GM19043 (cell line): Measurements from ENCODE around the gene PLSCR1.
"Not testable (repeated sequence)": the region's sequence is repeated elsewhere in the genome, so short reads cannot be mapped to it uniquely, and the experiment has no call there.

Experiments
- ATAC-seq: cut with Tn5 transposase; IDR thresholded peaks from one replicate; pipeline ENCODE4 v1.9.1; 2021; ENCODE audit warnings: low read depth; ENCODE audit not compliant: unreplicated experiment

Gene PLSCR1

DNA sequence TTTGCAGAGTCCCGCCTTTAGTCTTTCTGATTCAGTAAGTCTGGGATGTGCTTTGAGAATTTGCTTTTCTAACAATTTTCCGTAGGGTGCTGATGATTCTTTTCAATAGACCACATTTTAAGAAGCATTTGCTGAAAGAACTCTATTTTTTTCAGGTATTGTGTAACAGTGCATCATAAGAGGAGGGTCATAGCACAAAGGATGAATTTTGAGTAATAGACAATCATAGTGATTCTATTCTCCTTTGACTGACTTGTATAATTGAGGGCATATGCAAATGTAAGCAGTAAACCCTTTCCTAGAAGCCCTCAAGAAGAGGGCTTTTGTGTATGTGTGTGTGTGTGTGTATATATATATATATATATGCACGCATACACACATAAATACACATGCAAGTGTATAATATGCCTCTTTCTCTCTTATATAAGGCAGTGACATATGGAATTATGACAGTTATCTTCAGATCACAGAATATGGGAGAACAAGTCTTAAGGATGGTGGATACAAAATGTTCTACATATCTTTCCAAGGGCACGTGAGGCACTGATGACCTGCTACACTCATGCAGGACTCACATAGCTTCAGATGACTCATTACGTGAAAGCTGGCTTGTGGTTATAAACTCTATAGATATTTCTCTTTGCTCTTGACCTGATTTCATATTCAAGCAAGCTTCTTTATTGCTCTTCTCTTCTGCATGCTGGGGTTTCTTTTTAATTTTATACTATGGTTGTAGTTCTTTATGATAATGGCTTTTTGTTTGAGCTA lies 6.5 kb upstream of the PLSCR1 start:
- ATAC-seq: peak; percentile 90

- ATAC-seq: no peak
Measured at GRCh38 chr3:146550070-146550615, 5.7 kb upstream of the PLSCR1 start.

DNA sequence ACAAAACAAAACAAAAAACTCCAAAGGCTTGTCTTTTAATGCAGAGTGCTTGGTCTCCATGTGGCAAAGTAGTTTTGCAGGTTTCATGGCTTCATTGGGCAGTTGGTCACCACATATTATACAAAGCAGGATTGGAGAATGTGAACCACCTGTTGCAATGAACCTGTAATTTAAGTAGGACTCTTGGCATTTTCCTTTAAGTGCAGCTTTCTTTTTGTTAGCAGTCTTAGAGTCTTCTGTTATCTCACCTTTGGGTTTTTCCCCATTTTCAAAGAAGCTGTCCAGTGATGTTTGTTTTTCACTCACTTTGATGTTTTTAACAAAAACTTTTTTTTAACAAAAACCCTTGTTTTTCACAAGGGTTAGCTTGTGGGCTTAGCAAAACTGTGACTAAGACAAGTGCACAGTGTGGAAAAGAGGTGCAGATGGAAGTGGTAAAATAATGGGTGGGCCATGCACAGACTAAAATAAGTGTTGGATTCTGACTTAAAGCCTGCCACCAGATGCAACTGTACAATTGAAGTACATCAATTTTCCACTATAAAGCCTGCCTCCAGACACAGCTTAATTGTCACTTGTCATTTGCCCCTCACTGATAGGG lies 2.9 kb upstream of the PLSCR1 start:
- ATAC-seq: no peak

- no peak for ATAC-seq
Measured at GRCh38 chr3:146546366-146546965, 2.1 kb upstream of the PLSCR1 start.

GRCh38 chr3:146544929-146545528 lies 622 bp upstream of the PLSCR1 start:
- no peak for ATAC-seq

- peak; percentile 5 for ATAC-seq
Measured at GRCh38 chr3:146543461-146544001, 876 bp downstream of the PLSCR1 start.

DNA sequence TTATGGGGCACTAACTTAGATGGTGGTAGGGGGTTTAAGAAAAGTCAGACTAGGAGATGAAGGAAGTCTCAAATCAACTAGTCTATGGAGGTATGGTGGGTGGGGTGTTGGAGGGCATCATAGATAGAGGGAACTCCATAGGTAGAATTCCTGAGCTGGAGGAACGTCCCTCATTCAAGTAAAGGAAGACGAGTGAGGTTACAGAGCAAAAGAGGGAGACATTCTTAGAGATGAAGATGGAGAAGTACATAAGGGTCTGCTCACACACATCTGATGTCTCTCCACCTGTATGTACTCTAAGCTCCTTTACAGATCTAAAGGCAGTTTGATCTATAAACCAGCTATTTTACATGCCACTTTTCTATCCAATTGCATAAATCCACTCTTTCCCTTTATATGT lies 1.4 kb downstream of the PLSCR1 start:
- ATAC-seq: no peak

- no peak for ATAC-seq
Measured at GRCh38 chr3:146542179-146542578, 2.2 kb downstream of the PLSCR1 start.

DNA sequence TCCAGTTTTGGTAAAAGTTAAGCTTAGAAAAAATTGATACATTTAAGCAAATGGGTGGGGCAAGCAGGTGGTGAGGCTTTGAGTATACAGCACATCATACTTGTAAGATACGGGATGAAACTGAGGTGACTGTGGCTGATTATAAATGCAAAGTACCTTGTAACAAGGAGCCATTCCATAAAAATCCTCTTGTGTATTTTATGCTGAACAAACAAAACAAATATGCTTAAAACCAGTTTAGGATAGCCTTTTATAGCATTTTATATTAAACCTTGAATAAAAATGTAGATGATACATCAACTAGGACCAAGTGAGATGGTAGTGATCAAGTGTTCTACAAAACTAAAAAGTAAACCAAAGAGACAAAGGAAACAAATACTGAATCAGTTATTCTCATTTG lies 3.4 kb downstream of the PLSCR1 start:
- ATAC-seq: no peak

DNA sequence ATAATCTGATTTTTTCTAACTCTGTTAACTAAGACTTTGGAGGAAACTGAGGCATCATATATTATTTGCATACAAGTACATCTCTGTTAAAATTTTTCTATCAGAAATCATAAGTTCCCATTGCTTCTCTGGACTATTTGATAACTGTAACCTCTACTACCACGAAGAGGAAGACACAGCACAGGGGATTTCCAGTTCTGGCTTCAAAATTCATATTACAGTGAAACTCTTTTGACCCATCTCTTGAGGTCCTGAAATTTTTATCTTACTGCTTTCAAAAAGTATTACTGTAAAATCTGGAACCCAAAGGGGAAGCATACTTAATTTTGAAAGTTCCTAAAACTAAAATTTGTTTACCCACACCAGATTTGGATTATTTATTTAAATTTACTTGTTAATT lies 4.2 kb downstream of the PLSCR1 start:
- no peak for ATAC-seq

GRCh38 chr3:146539315-146539714 lies 5.1 kb downstream of the PLSCR1 start:
- ATAC-seq: no peak

DNA sequence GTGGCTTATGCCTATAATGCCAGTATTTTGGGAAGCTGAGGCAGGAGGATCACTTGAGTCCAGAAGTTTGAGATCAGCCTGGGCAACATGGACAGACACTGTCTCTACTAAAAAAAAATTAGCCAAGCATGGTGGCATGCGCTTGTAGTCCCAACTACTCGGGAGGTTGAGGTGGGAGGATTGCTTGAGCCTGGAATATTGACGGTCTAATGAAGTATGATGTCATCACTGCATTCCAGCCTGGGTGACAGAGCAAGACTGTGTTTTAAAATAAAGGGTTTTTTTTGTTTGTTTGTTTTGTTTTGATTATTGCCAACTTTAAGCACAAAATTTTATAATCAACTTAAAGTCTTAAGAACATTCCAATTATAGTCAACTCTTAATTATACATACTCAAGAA lies 6.8 kb downstream of the PLSCR1 start:
- no peak for ATAC-seq

GRCh38 chr3:146536681-146537080 lies 7.7 kb downstream of the PLSCR1 start:
- no peak for ATAC-seq

GRCh38 chr3:146532406-146532805 lies 12.0 kb downstream of the PLSCR1 start:
- ATAC-seq: no peak

DNA sequence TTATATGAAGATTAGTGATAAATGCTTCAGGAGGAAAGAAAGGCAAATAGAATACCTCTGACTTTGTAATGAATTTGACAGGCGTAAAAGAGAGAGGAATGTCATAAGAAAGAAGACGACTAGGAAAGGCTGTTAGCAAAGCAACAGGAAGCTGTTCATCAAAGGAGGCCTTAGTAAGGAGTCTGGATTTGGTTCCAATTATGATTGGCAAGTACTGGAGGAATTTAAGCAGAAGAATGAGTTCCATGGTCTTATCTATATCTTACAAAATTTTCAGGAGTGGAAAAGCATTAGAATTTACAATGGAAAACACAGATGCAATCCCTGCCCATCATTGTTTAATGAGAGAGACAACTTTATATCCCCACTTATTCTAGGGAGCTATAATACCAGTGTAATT lies 13.8 kb downstream of the PLSCR1 start:
- ATAC-seq: no peak

GRCh38 chr3:146529021-146529420 lies 15.4 kb downstream of the PLSCR1 start:
- ATAC-seq: no peak

DNA sequence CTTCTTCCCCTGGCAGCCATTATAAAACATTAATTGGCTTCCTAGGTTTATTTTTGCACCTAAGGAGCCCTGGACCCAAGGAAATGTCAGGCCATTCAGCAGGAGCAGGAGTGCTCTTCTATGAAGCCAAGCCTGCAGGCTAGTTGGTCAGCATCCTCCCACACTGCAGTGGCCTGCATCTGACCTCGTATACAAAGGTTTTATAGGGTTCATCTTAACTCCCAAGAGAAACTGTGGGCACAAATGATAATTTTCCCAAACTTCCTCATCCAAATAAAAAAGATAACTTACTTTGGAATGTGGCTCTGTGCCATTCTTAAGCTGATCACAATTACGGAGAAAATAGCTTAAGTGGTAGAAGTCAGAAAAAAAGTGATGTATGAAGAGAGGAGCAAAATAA lies 19.4 kb downstream of the PLSCR1 start:
- ATAC-seq: no peak

- ATAC-seq: no peak
Measured at GRCh38 chr3:146523531-146523930, 20.9 kb downstream of the PLSCR1 start.

DNA sequence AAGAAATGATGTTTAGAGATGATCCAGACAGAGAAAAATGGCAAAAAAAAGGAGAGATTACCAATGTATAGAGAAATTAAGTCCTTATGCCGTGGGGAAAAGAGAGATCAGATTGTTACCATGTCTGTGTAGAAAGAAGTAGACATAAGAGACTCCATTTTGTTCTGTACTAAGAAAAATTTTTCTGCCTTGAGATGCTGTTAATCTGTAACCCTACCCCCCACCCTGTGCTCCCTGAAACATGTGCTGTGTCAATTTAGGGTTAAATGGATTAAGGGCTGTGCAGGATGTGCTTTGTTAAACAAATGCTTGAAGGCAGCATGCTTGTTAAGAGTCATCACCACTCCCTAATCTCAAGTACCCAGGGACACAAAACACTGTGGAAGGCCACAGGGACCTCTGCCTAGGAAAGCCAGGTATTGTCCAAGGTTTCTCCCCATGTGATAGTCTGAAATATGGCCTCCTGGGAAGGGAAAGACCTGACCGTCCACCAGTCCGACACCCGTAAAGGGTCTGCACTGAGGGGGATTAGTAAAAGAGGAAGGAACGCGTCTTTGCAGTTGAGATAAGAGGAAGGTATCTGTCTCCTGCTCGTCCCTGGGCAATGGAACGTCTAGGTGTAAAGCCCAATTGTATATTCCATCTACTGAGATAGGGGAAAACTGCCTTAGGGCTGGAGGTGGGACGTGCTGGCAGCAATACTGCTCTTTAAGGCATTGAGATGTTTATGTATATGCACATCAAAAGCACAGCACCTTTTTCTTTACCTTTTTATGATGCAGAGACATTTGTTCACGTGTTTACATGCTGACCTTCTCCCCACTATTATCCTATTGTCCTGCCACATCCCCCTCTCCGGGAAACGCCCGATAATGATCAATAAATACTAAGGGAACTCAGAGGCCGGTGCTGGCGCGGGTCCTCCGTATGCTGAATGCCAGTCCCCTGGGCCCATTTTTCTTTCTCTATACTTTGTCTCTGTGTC lies 21.9 kb downstream of the PLSCR1 start:
- not testable (repeated sequence) for ATAC-seq

- no peak for ATAC-seq
Measured at GRCh38 chr3:146521394-146521793, 23.0 kb downstream of the PLSCR1 start.
